K562 (cell line): ENCODE data around the gene CFHR5. TPM values are rescaled to one million over a fixed set of nuclear protein-coding genes. Genes with fewer than 3 reads are reported as not detected.

Experiments
- DPF2 ChIP-seq: fragments of 450-650 bp; IDR thresholded peaks from 2 replicates; pipeline ENCODE4 v1.6.1; 2016
- TSHZ1 ChIP-seq: fragments of 250-450 bp; sonication (Bioruptor Pico); IDR thresholded peaks from 2 replicates; pipeline ENCODE4 v1.4.0; 2020; ENCODE audit warnings: mild to moderate bottlenecking, moderate library complexity
- ZNF609 ChIP-seq: sonication (generic); formaldehyde crosslinking; IDR thresholded peaks from 2 replicates; pipeline ENCODE4 v1.8.1; 2023; ENCODE audit warnings: missing genetic modification reagents, mild to moderate bottlenecking, borderline replicate concordance
- ZNF766 ChIP-seq: fragments of 200-800 bp; sonication (Bioruptor generic); conservative IDR thresholded peaks from 2 replicates; pipeline ENCODE4 v1.6.1; 2016; ENCODE audit warnings: missing genetic modification characterization, missing compliant biosample characterization
- polyA plus RNA-seq, 8 experiments: library from polyadenylated mRNA; depleted of rRNA in 4 of 8; stranded (reverse) in 5 of 8; unstranded in 3 of 8; fragments of >200 nt; fragmentation: Nextera tagmentation in 2 of 8; fragmentation: Illumina TruSeq in 1 of 8; extraction: Ambion mirVana in 2 of 8; extraction: Trizol in 1 of 8; gene quantifications; 2 replicates each; pipeline versions ENCODE4 v1.2.1 to v1.2.3, GENCODE V29; 2011 to 2014; ENCODE audit warnings: inconsistent platforms in 1 of 8, missing spikeins in 1 of 8
- total RNA-seq, 7 experiments: library from RNA; depleted of rRNA in 6 of 7; stranded (reverse); fragments of >200 nt in 6 of 7; fragmentation: Illumina TruSeq in 2 of 7; extraction: Trizol in 2 of 7; gene quantifications; 2 replicates each; pipeline versions ENCODE4 v1.2.1 to v1.2.3, GENCODE V29; 2011 to 2021; ENCODE audit warnings: low replicate concordance in 1 of 7

Gene CFHR5
- total and polyA plus RNA-seq, 9 of the 15 experiments (the other 6 are each of a cell fraction or from before 2014, with no cell fraction given): not detected

DNA sequence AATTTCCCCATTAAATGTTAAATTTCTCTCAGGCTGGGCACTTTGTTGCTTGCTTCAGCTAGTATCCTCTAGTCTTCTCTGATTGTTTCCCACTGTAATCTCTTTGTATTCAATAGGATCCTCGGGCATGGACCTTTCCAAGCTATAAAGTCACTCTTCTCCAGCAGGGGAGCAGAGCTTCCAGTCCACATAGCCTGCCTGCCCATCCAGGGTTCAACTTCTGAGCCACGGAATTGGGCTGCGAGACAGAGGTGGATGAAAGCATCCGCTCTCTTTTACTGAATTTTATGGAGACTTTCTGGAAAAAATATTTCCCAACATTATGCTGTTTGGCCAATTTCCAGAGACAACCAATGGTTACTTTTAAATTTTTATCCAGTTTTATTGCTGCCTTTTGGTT lies 1.1 kb upstream of the CFHR5 start (continued):
- TF ChIP-seq TSHZ1 (no peak), ZNF766 (CRISPR knock-in tag) (no peak), ZNF609 (CRISPR knock-in tag) (no peak), DPF2 (no peak)
